Right lobe of liver (tissue), 4 donors: ENCODE results near the gene FGF21.

Experiments used
- CTCF ChIP-seq, 4 donors: fragments of 200-600 bp in 3 of 4; fragments of 450-650 bp in 1 of 4; IDR thresholded peaks; one replicate each; pipeline versions ENCODE4 v1.5.1 to v1.8.0; 2016 to 2022; ENCODE audit warnings: antibody characterized with exemption in 4 of 4, mild to moderate bottlenecking in 2 of 4
- POLR2A ChIP-seq: fragments of 450-650 bp; IDR thresholded peaks from one replicate; pipeline ENCODE4 v1.6.1; 2017; ENCODE audit warnings: antibody characterized with exemption, mild to moderate bottlenecking
- donor health status: DM: no; HTN: no; CAD: no.
- donor health status: DM: no; HTN: no; CAD: no.
- donor health status: DM: no; HTN: yes; CAD: no.

- peak; percentile 45 to 64 (median 60) for TF ChIP-seq CTCF (IDR thresholded peaks at IDR 0.05)
- no peak for TF ChIP-seq POLR2A
Observed at GRCh38 chr19:48784527-48784926, 29.2 kb downstream of the FGF21 start.
